CD4-positive, alpha-beta T cell (primary cell): ENCODE measurements around the gene GULP1. TPM values are rescaled to one million over a fixed set of nuclear protein-coding genes. Genes with fewer than 3 reads are reported as not detected.

ENCODE experiments used
- ATAC-seq: fragments of 200-7000 bp; cut with Tn5 transposase; one replicate; pipeline ENCODE4 v1.10.0; 2022; ENCODE audit warnings: mild to moderate bottlenecking; ENCODE audit not compliant: poor library complexity
- CTCF ChIA-PET: fragments of 350-600 bp; sonication (Branson Sonifier 250); formaldehyde crosslinking; loops from one replicate; lab custom pipeline; 2021; ENCODE audit warnings: antibody characterized with exemption, inconsistent platforms; lab: Charles Lee
- POLR2A ChIA-PET: fragments of 350-600 bp; sonication (Branson Sonifier 250); formaldehyde crosslinking; loops from one replicate; lab custom pipeline; 2021; ENCODE audit warnings: antibody characterized with exemption, inconsistent platforms; lab: Charles Lee
- DNase-seq, 14 experiments: peaks; one replicate each; pipeline ENCODE4 v3.0.0-alpha.2; 2013 to 2020; ENCODE audit warnings: mixed read lengths in 2 of 14
- H3K27ac ChIP-seq, 2 donors: one replicate each; pipeline versions ENCODE4 v1.5.1 to v1.7.0; 2013; ENCODE audit warnings: low read length in 2 of 2, low read depth in 1 of 2, mild to moderate bottlenecking in 1 of 2
- H3K27me3 ChIP-seq, 2 experiments: 1 replicate in 1 of 2; 2 replicates in 1 of 2; pipeline versions ENCODE4 v1.6.1 to v1.7.0; 2013; ENCODE audit warnings: low read length in 2 of 2, control low read depth in 1 of 2, mild to moderate bottlenecking in 1 of 2, moderate library complexity in 1 of 2; ENCODE audit not compliant: insufficient read depth in 2 of 2, control insufficient read depth in 1 of 2
- H3K36me3 ChIP-seq: one replicate; pipeline ENCODE4 v1.6.1; 2013; ENCODE audit warnings: low read length, control low read depth; ENCODE audit not compliant: insufficient read depth
- H3K4me1 ChIP-seq: one replicate; pipeline ENCODE4 v1.6.1; 2013; ENCODE audit warnings: low read length, control low read depth; ENCODE audit not compliant: insufficient read depth
- H3K4me3 ChIP-seq: one replicate; pipeline ENCODE4 v1.5.1; 2013; ENCODE audit warnings: mild to moderate bottlenecking, low read length, moderate library complexity
- H3K9me3 ChIP-seq, 2 experiments: 1 replicate in 1 of 2; 2 replicates in 1 of 2; pipeline versions ENCODE4 v1.6.1 to v1.7.0; 2013; ENCODE audit warnings: low read length in 2 of 2, mild to moderate bottlenecking in 2 of 2, control low read depth in 1 of 2, moderate library complexity in 1 of 2; ENCODE audit not compliant: control insufficient read depth in 1 of 2, insufficient read depth in 1 of 2
- H3K27ac Mint-ChIP-seq: one replicate; pipeline ENCODE4 v1.8.0; 2020; ENCODE audit warnings: mixed read lengths
- H3K27me3 Mint-ChIP-seq: one replicate; pipeline ENCODE4 v1.8.0; 2021; ENCODE audit warnings: mixed read lengths
- H3K36me3 Mint-ChIP-seq: one replicate; pipeline ENCODE4 v1.8.0; 2021; ENCODE audit warnings: low read depth, mixed read lengths
- H3K4me1 Mint-ChIP-seq: one replicate; pipeline ENCODE4 v1.8.0; 2021; ENCODE audit warnings: low read depth, mixed read lengths
- H3K4me3 Mint-ChIP-seq: one replicate; pipeline ENCODE4 v1.8.0; 2020; ENCODE audit warnings: mild to moderate bottlenecking, mixed read lengths
- H3K9me3 Mint-ChIP-seq: one replicate; pipeline ENCODE4 v1.8.0; 2020; ENCODE audit warnings: mixed read lengths
- intact Hi-C, 2 experiments: fragments of 100-400 bp; cut with DNase I in 1 of 2; cut with micrococcal nuclease in 1 of 2; formaldehyde crosslinking; loops; one replicate each; pipeline versions ENCODE4 v1.15.1 to v1.9.0; 2023 to 2025; cut with DNase I, micrococcal nuclease
- total RNA-seq, 174 experiments: library from RNA in 2 of 174; stranded (reverse) in 2 of 174; gene quantifications; one replicate each; pipeline ENCODE4 v1.2.3 and lab custom pipeline; 2021 to 2026
- TF ChIP-seq, protein P1 (sequence below): fragments of 200-600 bp; IDR thresholded peaks from one replicate; pipeline ENCODE4 v1.8.0; 2022; ENCODE audit warnings: antibody characterized with exemption, mild to moderate bottlenecking

GULP1 gene
- total RNA-seq, 2 experiments from 2014 or later, result not detected

DNA sequence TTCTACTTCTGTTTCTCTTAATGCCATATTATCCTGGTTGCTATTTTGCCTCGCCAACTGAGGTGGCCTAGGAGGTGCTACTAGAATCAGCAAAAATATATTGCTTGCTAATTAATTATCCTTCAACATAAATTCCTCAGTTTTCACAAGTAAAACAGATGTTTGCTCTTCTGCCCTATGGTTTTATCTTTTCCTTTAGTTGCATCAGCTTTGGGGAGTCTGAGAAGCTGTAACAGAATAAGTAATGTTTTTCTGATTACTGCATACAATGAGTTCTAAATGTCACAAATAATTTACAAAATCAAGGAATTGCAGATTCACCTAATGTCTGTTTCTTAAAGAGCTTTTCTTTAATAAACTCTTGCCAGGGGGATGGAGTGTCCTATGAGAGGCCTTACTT is 36.7 kb downstream of the GULP1 start:
- no peaks in the 10 kb centered on the region for H3K4me1 Mint-ChIP-seq
- TF ChIP-seq, protein P1, sequence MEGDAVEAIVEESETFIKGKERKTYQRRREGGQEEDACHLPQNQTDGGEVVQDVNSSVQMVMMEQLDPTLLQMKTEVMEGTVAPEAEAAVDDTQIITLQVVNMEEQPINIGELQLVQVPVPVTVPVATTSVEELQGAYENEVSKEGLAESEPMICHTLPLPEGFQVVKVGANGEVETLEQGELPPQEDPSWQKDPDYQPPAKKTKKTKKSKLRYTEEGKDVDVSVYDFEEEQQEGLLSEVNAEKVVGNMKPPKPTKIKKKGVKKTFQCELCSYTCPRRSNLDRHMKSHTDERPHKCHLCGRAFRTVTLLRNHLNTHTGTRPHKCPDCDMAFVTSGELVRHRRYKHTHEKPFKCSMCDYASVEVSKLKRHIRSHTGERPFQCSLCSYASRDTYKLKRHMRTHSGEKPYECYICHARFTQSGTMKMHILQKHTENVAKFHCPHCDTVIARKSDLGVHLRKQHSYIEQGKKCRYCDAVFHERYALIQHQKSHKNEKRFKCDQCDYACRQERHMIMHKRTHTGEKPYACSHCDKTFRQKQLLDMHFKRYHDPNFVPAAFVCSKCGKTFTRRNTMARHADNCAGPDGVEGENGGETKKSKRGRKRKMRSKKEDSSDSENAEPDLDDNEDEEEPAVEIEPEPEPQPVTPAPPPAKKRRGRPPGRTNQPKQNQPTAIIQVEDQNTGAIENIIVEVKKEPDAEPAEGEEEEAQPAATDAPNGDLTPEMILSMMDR, result no peak
- intact Hi-C loops, result no loop called here
- no peaks in the 10 kb centered on the region for H3K9me3 Mint-ChIP-seq
- H3K4me3 Mint-ChIP-seq, result no peak overlapping the region
- no peaks in the 10 kb centered on the region for H3K9me3 ChIP-seq
- H3K4me3 ChIP-seq, result no peak overlapping the region
- DNase-seq, result no peak
- no peaks in the 10 kb centered on the region for H3K36me3 ChIP-seq
- ATAC-seq, result no peak
- H3K4me1 ChIP-seq, result no peaks in the 10 kb centered on the region
- H3K27ac Mint-ChIP-seq, result no peak overlapping the region
- CTCF ChIA-PET, result no interaction called here
- H3K27me3 ChIP-seq, result no peaks in the 10 kb centered on the region
- H3K27ac ChIP-seq, result no peak overlapping the region
- POLR2A ChIA-PET, result no interaction called here
- no peaks in the 10 kb centered on the region for H3K27me3 Mint-ChIP-seq
- H3K36me3 Mint-ChIP-seq, result no peaks in the 10 kb centered on the region

- no peaks in the 10 kb centered on the region for H3K27me3 Mint-ChIP-seq
- Histone ChIP-seq H3K36me3 (no peaks in the 10 kb centered on the region), H3K9me3 (no peaks in the 10 kb centered on the region), H3K27ac (no peak overlapping the region), H3K4me1 (no peaks in the 10 kb centered on the region), H3K27me3 (no peaks in the 10 kb centered on the region), H3K4me3 (no peak overlapping the region)
- ChIA-PET CTCF (no interaction called here), POLR2A (no interaction called here)
- no peaks in the 10 kb centered on the region for H3K4me1 Mint-ChIP-seq
- no peaks in the 10 kb centered on the region for H3K36me3 Mint-ChIP-seq
- no peak overlapping the region for H3K4me3 Mint-ChIP-seq
- TF ChIP-seq, protein P1, result no peak
- DNase-seq, result no peak
- H3K9me3 Mint-ChIP-seq, result no peaks in the 10 kb centered on the region
- no peak overlapping the region for H3K27ac Mint-ChIP-seq
- intact Hi-C loops, result no loop called here
- no peak for ATAC-seq
Observed at GRCh38 chr2:188330316-188331053, 38.8 kb downstream of the GULP1 start.

DNA sequence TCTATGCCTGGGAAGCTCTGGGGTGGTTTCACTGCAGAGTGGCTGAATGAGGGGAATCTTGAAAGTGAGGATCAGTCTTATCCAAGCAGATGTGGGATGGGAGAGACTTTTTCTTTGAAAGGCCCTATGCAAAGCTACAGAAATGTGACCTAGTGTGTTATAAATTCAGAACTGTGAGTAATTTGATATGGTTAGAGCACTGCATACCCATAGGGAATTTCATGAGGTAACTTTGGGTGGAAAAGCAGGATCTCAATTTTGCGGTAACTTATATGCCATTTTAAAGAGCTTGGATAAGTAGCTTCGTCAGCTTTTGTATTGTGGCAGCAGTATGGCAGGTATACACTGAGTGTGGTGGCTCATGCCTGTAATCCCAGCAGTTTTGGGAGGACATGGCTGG is 40.9 kb downstream of the GULP1 start:
- Mint-ChIP-seq H3K36me3 (no peaks in the 10 kb centered on the region), H3K27me3 (no peaks in the 10 kb centered on the region), H3K9me3 (no peaks in the 10 kb centered on the region), H3K4me3 (no peak overlapping the region), H3K27ac (no peak overlapping the region), H3K4me1 (no peaks in the 10 kb centered on the region)
- Histone ChIP-seq H3K27me3 (no peaks in the 10 kb centered on the region), H3K9me3 (no peaks in the 10 kb centered on the region), H3K4me1 (no peaks in the 10 kb centered on the region), H3K27ac (no peak overlapping the region), H3K36me3 (no peaks in the 10 kb centered on the region), H3K4me3 (no peak overlapping the region)
- intact Hi-C loops, result no loop called here
- ATAC-seq (no peak), DNase-seq (no peak)
- ChIA-PET CTCF (interaction anchor here (0.8 kb wide), 1 partner anchor 11 kb away, joined by 3 read pairs; no protein-coding TSS in a partner anchor), POLR2A (no interaction called here)
- TF ChIP-seq, protein P1, result no peak
